HepG2 (cell line): Measurements from ENCODE around the gene PSEN2. TPM values are rescaled to one million over a fixed set of nuclear protein-coding genes. Genes with fewer than 3 reads are reported as not detected.

Source experiments
- ATAC-seq: fragments of 200-7000 bp; cut with Tn5 transposase; 3 replicates; pipeline ENCODE4 v1.9.1; 2020; ENCODE audit warnings: mild to moderate bottlenecking, moderate library complexity
- Bru-seq: library from RNA; stranded (reverse); fragments of 400-500 nt; gene quantifications from one replicate; lab custom pipeline; 2021; lab: Mats Ljungman, UMichigan
- BruChase-seq, 2 experiments: library from RNA; stranded (reverse); fragments of 400-500 nt; gene quantifications; one replicate each; lab custom pipeline; 2021; lab: Mats Ljungman, UMichigan
- BruUV-seq: library from RNA; stranded (reverse); fragments of 400-500 nt; replicated peaks from 2 replicates; lab custom pipeline; 2021; lab: Mats Ljungman, UMichigan
- CTCF ChIA-PET: fragments of 300-600 bp; formaldehyde crosslinking; extraction: SDS; loops from one replicate; lab custom pipeline; 2021; ENCODE audit warnings: low total read pairs, inconsistent platforms, low intra/inter-chr PET ratio; lab: Yijun Ruan, JAX
- POLR2A ChIA-PET: fragments of 350-600 bp; sonication (Branson Sonifier 250); formaldehyde crosslinking; loops from one replicate; lab custom pipeline; 2020; ENCODE audit warnings: antibody characterized with exemption, inconsistent platforms; lab: Yijun Ruan, JAX
- DNase-seq: peaks from one replicate; pipeline ENCODE4 v3.0.0-alpha.2; 2015; ENCODE audit warnings: low spot score
- FAIRE-seq: peaks from 3 replicates; lab custom pipeline; 2011; peaks lifted over from hg19 to GRCh38; lab: Jason Lieb, UNC
- H2AFZ ChIP-seq: one replicate; pipeline ENCODE4 v1.6.1; 2011; ENCODE audit warnings: low read length, inconsistent platforms
- H3K27ac ChIP-seq: fragments of 300-600 bp; 3 replicates; pipeline ENCODE4 v1.8.0; 2011; ENCODE audit warnings: mixed run types, mild to moderate bottlenecking, mixed read lengths, low read length, inconsistent platforms; ENCODE audit not compliant: insufficient read depth; ENCODE audit errors: extremely low read length
- H3K27me3 ChIP-seq, 2 experiments: fragments of 200-600 bp in 1 of 2; 2 replicates in 1 of 2; 3 replicates in 1 of 2; pipeline versions ENCODE4 v1.6.0 to v1.8.0; 2011; ENCODE audit warnings: low read length in 2 of 2, mild to moderate bottlenecking in 2 of 2, moderate library complexity in 2 of 2, inconsistent platforms in 1 of 2; ENCODE audit not compliant: insufficient read depth in 2 of 2, control insufficient read depth in 1 of 2
- H3K36me3 ChIP-seq, 2 experiments: fragments of 200-600 bp in 1 of 2; replicated peaks in 1 of 2; 2 replicates in 1 of 2; 3 replicates in 1 of 2; pipeline versions ENCODE4 v1.5.1 to v1.8.0; 2011; ENCODE audit warnings: low read length in 2 of 2, inconsistent platforms in 1 of 2; ENCODE audit not compliant: insufficient read depth in 2 of 2, control insufficient read depth in 1 of 2
- H3K4me1 ChIP-seq: 2 replicates; pipeline ENCODE4 v1.5.1; 2012; ENCODE audit warnings: low read length, inconsistent platforms; ENCODE audit not compliant: insufficient read depth
- H3K4me2 ChIP-seq: 2 replicates; pipeline ENCODE4 v1.6.0; 2011; ENCODE audit warnings: low read depth, low read length, inconsistent platforms
- H3K4me3 ChIP-seq, 3 experiments: fragments of 200-600 bp in 1 of 3; sonication (generic), shearing (Covaris generic) in 1 of 3; replicated peaks in 1 of 3; 2 replicates each; pipeline ENCODE4 v1.5.1; 2011 to 2016; ENCODE audit warnings: low read length in 3 of 3, inconsistent platforms in 2 of 3, low read depth in 2 of 3, mild to moderate bottlenecking in 2 of 3, control low read depth in 1 of 3, mixed read lengths in 1 of 3; ENCODE audit not compliant: insufficient read depth in 1 of 3
- H3K79me2 ChIP-seq: one replicate; pipeline ENCODE4 v1.6.1; 2011; ENCODE audit warnings: low read length, inconsistent platforms; ENCODE audit not compliant: insufficient read depth
- H3K9ac ChIP-seq: 2 replicates; pipeline ENCODE4 v1.6.0; 2011; ENCODE audit warnings: mild to moderate bottlenecking, low read depth, low read length, inconsistent platforms; ENCODE audit not compliant: insufficient read depth
- H3K9me3 ChIP-seq: 2 replicates; pipeline ENCODE4 v1.5.1; 2012; ENCODE audit warnings: mild to moderate bottlenecking, low read length
- H4K20me1 ChIP-seq: 2 replicates; pipeline ENCODE4 v1.6.0; 2011; ENCODE audit warnings: inconsistent platforms, mild to moderate bottlenecking, low read length, moderate library complexity; ENCODE audit not compliant: insufficient read depth
- ARNT2 ChIP-seq: sonication (generic); formaldehyde crosslinking; IDR thresholded peaks from 2 replicates; pipeline ENCODE4 v1.8.0; 2022; ENCODE audit warnings: mild to moderate bottlenecking, low read depth, missing genetic modification reagents, moderate library complexity
- KLF12 ChIP-seq: sonication (generic); formaldehyde crosslinking; IDR thresholded peaks from 2 replicates; pipeline ENCODE4 v1.4.0; 2020; ENCODE audit warnings: missing genetic modification reagents, borderline replicate concordance
- RBM39 ChIP-seq: fragments of 200-400 bp; formaldehyde crosslinking; IDR thresholded peaks from one replicate; pipeline ENCODE4 v1.6.1; 2018; ENCODE audit warnings: antibody characterized with exemption, mild to moderate bottlenecking, low read depth, low read length; ENCODE audit not compliant: poor library complexity, severe bottlenecking
- SMAD3 ChIP-seq: sonication (generic); formaldehyde crosslinking; IDR thresholded peaks from 2 replicates; pipeline ENCODE4 v1.4.0; 2020; ENCODE audit warnings: missing genetic modification reagents
- SMAD9 ChIP-seq: sonication (generic); formaldehyde crosslinking; IDR thresholded peaks from 2 replicates; pipeline ENCODE4 v1.5.1; 2020; ENCODE audit warnings: mild to moderate bottlenecking, missing genetic modification reagents
- TBX2 ChIP-seq: sonication (generic); formaldehyde crosslinking; IDR thresholded peaks from 2 replicates; pipeline ENCODE4 v1.5.0; 2020; ENCODE audit warnings: missing genetic modification reagents, mild to moderate bottlenecking, borderline replicate concordance
- ZNF235 ChIP-seq: sonication (generic); formaldehyde crosslinking; IDR thresholded peaks from 2 replicates; pipeline ENCODE4 v1.8.1; 2023; ENCODE audit warnings: mild to moderate bottlenecking, missing genetic modification reagents, borderline replicate concordance
- ZNF768 ChIP-seq: sonication (generic); formaldehyde crosslinking; IDR thresholded peaks from 2 replicates; pipeline ENCODE4 v1.4.0; 2020; ENCODE audit warnings: missing genetic modification reagents
- WGBS: methylation state at CpG from one replicate; pipeline ENCODE4 v1.1.6; 2017; ENCODE audit warnings: low lambda C conversion rate; 5-methylcytosine and 5-hydroxymethylcytosine counted together
- in situ Hi-C: cut with HindIII; loops from 2 replicates; pipeline ENCODE4 v1.10.0; 2017; ENCODE audit warnings: low pct_unique_long_range_greater_than_20kb; ENCODE audit not compliant: extremely low pct_ligation_motif_present
- intact Hi-C: fragments of 100-400 bp; cut with micrococcal nuclease; formaldehyde crosslinking; loops from one replicate; pipeline ENCODE4 v1.10.0; 2022; ENCODE audit not compliant: unreplicated experiment
- long read RNA-seq, 2 experiments: library from RNA in 1 of 2; library from polyadenylated mRNA in 1 of 2; stranded (forward) in 1 of 2; unstranded in 1 of 2; transcript quantifications; one replicate each; pipeline ENCODE4 v2.0.0, GENCODE V29; 2019 to 2022
- polyA minus RNA-seq, 3 experiments: library from RNA; depleted of rRNA, polyadenylated mRNA; stranded (reverse); fragments of >200 nt; gene quantifications; 2 replicates each; pipeline ENCODE4 v1.2.3, GENCODE V29; 2011; ENCODE audit warnings: low replicate concordance in 1 of 3
- polyA plus RNA-seq, 8 experiments: library from polyadenylated mRNA; depleted of rRNA in 3 of 8; stranded (reverse) in 7 of 8; unstranded in 1 of 8; fragments of >200 nt; fragmentation: Illumina TruSeq in 4 of 8; extraction: Trizol in 4 of 8; gene quantifications; 2 replicates each; pipeline versions ENCODE4 v1.2.1 to v1.2.3, GENCODE V29; 2011 to 2016; ENCODE audit warnings: low read depth in 4 of 8, missing spikeins in 1 of 8, mixed read lengths in 1 of 8; ENCODE audit not compliant: insufficient read depth in 1 of 8
- total RNA-seq, 5 experiments: library from RNA; depleted of rRNA; stranded (reverse); fragments of >200 nt; fragmentation: Illumina TruSeq; extraction: Trizol; gene quantifications; 2 replicates each; pipeline ENCODE4 v1.2.3, GENCODE V29; 2016; ENCODE audit warnings: low read depth in 1 of 5
- TF ChIP-seq, protein P1 (sequence below): fragments of 450-650 bp; IDR thresholded peaks from 2 replicates; pipeline ENCODE4 v1.6.1; 2016
- TF ChIP-seq, protein P2 (sequence below): sonication (generic); formaldehyde crosslinking; conservative IDR thresholded peaks from 2 replicates; pipeline ENCODE4 v1.8.0; 2022; ENCODE audit warnings: mild to moderate bottlenecking, moderate library complexity, missing genetic modification reagents
- TF ChIP-seq, protein P3 (sequence below): sonication (generic); formaldehyde crosslinking; conservative IDR thresholded peaks from 2 replicates; pipeline ENCODE4 v1.8.0; 2022; ENCODE audit warnings: low read depth, missing genetic modification reagents

PSEN2 gene
- total RNA-seq (2016; rRNA removed; fragmentation: Illumina TruSeq; extraction: Trizol) (5.9 and 13.1 TPM in 2 replicates), polyA plus RNA-seq (2011; rRNA removed) (5.9 and 11.1 TPM in 2 replicates), polyA minus RNA-seq (2011; rRNA and poly(A)+ RNA removed; ENCODE audit: low replicate concordance) (21.7 and 55.4 TPM in 2 replicates), Bru-seq, nascent RNA (percentile 54 among the genes with signal in this experiment), BruChase-seq, experiment 1, labeled RNA remaining after a 6-hour chase (percentile 56 among the genes with signal in this experiment), BruChase-seq, experiment 2, labeled RNA remaining after a 2-hour chase (percentile 54 among the genes with signal in this experiment)
- 4.8 and 5.9 TPM in 2 replicates for total RNA-seq (2016; cell fraction: cytosol; rRNA removed; fragmentation: Illumina TruSeq; extraction: Trizol; ENCODE audit: low read depth)
- total RNA-seq (2016; cell fraction: insoluble cytoplasmic fraction; rRNA removed; fragmentation: Illumina TruSeq; extraction: Trizol): 6.9 and 11.6 TPM in 2 replicates
- total RNA-seq (2016; cell fraction: membrane; rRNA removed; fragmentation: Illumina TruSeq; extraction: Trizol): 7.6 and 8.3 TPM in 2 replicates
- total RNA-seq (2016; cell fraction: nucleus; rRNA removed; fragmentation: Illumina TruSeq; extraction: Trizol): 12.6 and 13.3 TPM in 2 replicates
- polyA plus RNA-seq (2011; cell fraction: cytosol; rRNA removed): 6.9 and 7.2 TPM in 2 replicates
- polyA plus RNA-seq (2011; cell fraction: nucleus; rRNA removed): 15.6 and 17.7 TPM in 2 replicates
- polyA plus RNA-seq (2012): 3.6 and 4.6 TPM in 2 replicates
- 3.9 TPM in 2 replicates for polyA plus RNA-seq (2016; cell fraction: cytosol; fragmentation: Illumina TruSeq; extraction: Trizol; ENCODE audit: low read depth)
- 4.8 and 5.0 TPM in 2 replicates for polyA plus RNA-seq (2016; cell fraction: insoluble cytoplasmic fraction; fragmentation: Illumina TruSeq; extraction: Trizol; ENCODE audit: low read depth)
- polyA plus RNA-seq (2016; cell fraction: membrane; fragmentation: Illumina TruSeq; extraction: Trizol; ENCODE audit: low read depth): 5.7 and 6.0 TPM in 2 replicates
- 17.4 and 20.1 TPM in 2 replicates for polyA plus RNA-seq (2016; cell fraction: nucleus; fragmentation: Illumina TruSeq; extraction: Trizol; ENCODE audit: insufficient read depth, low read depth)
- 3.9 and 5.3 TPM in 2 replicates for polyA minus RNA-seq (2011; cell fraction: cytosol; rRNA and poly(A)+ RNA removed)
- 10.3 and 12.7 TPM in 2 replicates for polyA minus RNA-seq (2011; cell fraction: nucleus; rRNA and poly(A)+ RNA removed)
- long read RNA-seq, experiment 1, partial matches to known transcripts: 8 of 15 reads
- long read RNA-seq, experiment 1, other reads (novel, unspliced or antisense): 4 of 15 reads
- long read RNA-seq, experiment 2, partial matches to known transcripts: 12 of 19 reads
- long read RNA-seq, experiment 2, other reads (novel, unspliced or antisense): 7 of 19 reads

DNA sequence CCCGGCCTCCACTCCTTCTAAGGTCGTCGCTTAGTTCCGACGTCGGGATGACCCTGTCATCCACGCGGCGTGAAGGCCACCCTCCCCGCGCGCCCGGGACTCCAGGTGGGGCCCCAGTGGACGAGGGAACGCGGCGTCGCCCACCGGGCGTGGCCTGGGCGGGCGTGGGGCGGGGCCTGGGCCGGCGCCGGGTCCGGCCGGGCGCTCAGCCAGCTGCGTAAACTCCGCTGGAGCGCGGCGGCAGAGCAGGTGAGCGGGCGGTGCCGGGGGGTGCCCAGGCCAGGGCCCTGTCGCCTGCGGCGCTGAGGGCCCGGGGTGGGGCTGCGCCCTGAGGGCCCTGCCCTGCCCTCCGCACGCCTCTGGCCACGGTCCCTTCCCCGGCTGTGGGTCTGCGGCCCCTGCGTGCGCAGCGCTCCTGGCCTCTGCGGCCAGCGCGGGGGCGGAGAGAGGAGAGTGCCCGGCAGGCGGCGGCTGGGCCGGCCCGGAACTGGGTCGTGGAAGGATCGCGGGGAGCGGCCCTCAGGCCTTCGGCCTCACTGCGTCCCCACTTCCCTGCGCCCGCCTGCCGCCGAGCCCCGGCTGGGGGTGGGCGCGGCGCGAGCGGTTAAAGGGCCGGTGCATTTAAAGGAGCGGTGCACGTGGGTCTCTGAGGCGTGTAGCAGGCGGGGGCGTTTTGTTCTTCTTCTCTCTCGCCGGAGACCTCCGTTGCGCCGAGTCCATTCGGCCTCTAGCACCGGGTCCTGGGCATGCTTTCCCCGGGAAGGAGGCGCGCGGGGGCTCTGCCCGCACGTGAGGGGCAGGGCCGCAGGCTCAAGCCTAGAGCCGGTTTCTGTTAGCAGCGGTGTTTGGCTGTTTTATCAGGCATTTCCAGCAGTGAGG lies at the start of gene PSEN2:
Gene PSEN2 (plus strand): TSS at position 216 of the 879 bp plus-strand sequence. CDS start 11,292 bp downstream, outside the sequence.
- H3K27ac ChIP-seq: no peak within 1 kb of the TSS
- H2AFZ ChIP-seq: peak within 1 kb of the TSS; percentile 36
- 2% methylated on average over 11 of the region's 97 CpGs for WGBS
- DNase-seq (peak; percentile 24), ATAC-seq (peak; percentile 94), FAIRE-seq (no peak)
- H3K4me3 ChIP-seq: peak within 1 kb of the TSS; percentile 67 to 78 (median 78)
- no peaks in the 10 kb centered on the region for H3K9me3 ChIP-seq
- POLR2A ChIA-PET: no interaction called here
- in situ Hi-C loops: no loop called here
- no TSS peak for BruUV-seq
- intact Hi-C loops: no loop called here
- H4K20me1 ChIP-seq: no peaks in the 10 kb centered on the region
- peaks cover 30% of the 10 kb centered on the region for H3K4me1 ChIP-seq
- CTCF ChIA-PET: no interaction called here
- H3K36me3 ChIP-seq: peaks cover 1 to 3% of the 10 kb centered on the region in 2 experiments; a peak in 2 of 5 replicates
- H3K9ac ChIP-seq: peak within 1 kb of the TSS; percentile 66
- H3K79me2 ChIP-seq: no peaks in the 10 kb centered on the region
- H3K4me2 ChIP-seq: peak within 1 kb of the TSS; percentile 80
- peaks cover 0 to 1% of the 10 kb centered on the region in 2 experiments; a peak in 1 of 5 replicates for H3K27me3 ChIP-seq
- TF ChIP-seq SMAD9 (CRISPR knock-in tag): no peak
- 0 out of 2 replicates have a peak, but pooled peaks have one; percentile 43 for TF ChIP-seq ZNF235 (CRISPR knock-in tag)
- TF ChIP-seq KLF12: peak; percentile 77; the same call in 1 of the 2 replicates
- TF ChIP-seq TBX2 (CRISPR knock-in tag): peak; percentile 56; the same call in 1 of the 2 replicates
- TF ChIP-seq, protein P1, sequence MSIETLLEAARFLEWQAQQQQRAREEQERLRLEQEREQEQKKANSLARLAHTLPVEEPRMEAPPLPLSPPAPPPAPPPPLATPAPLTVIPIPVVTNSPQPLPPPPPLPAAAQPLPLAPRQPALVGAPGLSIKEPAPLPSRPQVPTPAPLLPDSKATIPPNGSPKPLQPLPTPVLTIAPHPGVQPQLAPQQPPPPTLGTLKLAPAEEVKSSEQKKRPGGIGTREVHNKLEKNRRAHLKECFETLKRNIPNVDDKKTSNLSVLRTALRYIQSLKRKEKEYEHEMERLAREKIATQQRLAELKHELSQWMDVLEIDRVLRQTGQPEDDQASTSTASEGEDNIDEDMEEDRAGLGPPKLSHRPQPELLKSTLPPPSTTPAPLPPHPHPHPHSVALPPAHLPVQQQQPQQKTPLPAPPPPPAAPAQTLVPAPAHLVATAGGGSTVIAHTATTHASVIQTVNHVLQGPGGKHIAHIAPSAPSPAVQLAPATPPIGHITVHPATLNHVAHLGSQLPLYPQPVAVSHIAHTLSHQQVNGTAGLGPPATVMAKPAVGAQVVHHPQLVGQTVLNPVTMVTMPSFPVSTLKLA: no peak
- TF ChIP-seq, protein P2, sequence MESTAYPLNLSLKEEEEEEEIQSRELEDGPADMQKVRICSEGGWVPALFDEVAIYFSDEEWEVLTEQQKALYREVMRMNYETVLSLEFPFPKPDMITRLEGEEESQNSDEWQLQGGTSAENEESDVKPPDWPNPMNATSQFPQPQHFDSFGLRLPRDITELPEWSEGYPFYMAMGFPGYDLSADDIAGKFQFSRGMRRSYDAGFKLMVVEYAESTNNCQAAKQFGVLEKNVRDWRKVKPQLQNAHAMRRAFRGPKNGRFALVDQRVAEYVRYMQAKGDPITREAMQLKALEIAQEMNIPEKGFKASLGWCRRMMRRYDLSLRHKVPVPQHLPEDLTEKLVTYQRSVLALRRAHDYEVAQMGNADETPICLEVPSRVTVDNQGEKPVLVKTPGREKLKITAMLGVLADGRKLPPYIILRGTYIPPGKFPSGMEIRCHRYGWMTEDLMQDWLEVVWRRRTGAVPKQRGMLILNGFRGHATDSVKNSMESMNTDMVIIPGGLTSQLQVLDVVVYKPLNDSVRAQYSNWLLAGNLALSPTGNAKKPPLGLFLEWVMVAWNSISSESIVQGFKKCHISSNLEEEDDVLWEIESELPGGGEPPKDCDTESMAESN: peak; percentile 76; the same call in 1 of the 2 replicates
- peak; percentile 74; the same call in 1 of the 2 replicates for TF ChIP-seq ARNT2 (CRISPR knock-in tag)
- TF ChIP-seq, protein P3, sequence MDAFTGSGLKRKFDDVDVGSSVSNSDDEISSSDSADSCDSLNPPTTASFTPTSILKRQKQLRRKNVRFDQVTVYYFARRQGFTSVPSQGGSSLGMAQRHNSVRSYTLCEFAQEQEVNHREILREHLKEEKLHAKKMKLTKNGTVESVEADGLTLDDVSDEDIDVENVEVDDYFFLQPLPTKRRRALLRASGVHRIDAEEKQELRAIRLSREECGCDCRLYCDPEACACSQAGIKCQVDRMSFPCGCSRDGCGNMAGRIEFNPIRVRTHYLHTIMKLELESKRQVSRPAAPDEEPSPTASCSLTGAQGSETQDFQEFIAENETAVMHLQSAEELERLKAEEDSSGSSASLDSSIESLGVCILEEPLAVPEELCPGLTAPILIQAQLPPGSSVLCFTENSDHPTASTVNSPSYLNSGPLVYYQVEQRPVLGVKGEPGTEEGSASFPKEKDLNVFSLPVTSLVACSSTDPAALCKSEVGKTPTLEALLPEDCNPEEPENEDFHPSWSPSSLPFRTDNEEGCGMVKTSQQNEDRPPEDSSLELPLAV: no peak
- 0 out of 2 replicates have a peak, but pooled peaks have one; percentile 4 for TF ChIP-seq ZNF768 (CRISPR knock-in tag)
- no peak for TF ChIP-seq SMAD3 (CRISPR knock-in tag)
- peak; percentile 60 for TF ChIP-seq RBM39
